NCI-H128 (cell line): ENCODE measurements around the gene MFSD6.

Source experiments
- DNase-seq: peaks from one replicate; lab custom pipeline; 2025; ENCODE audit not compliant: unreplicated experiment; lab: John Stamatoyannopoulos, UW

MFSD6 gene

GRCh38 chr2:190460487-190460886, 52.3 kb downstream of the MFSD6 start:
- no peak for DNase-seq

- no peak for DNase-seq
Measured at GRCh38 chr2:190462181-190462580, 54.0 kb downstream of the MFSD6 start.

GRCh38 chr2:190462611-190463010, 54.5 kb downstream of the MFSD6 start:
- no peak for DNase-seq

- DNase-seq: no peak
Measured at GRCh38 chr2:190465060-190465459, 56.9 kb downstream of the MFSD6 start.

GRCh38 chr2:190466819-190467446, 58.8 kb downstream of the MFSD6 start:
- DNase-seq: no peak

- no peak for DNase-seq
Measured at GRCh38 chr2:190467575-190468083, 59.5 kb downstream of the MFSD6 start.

GRCh38 chr2:190468354-190468753, 60.2 kb downstream of the MFSD6 start:
- DNase-seq: peak; percentile 40

- peak; percentile 78 for DNase-seq
Measured at GRCh38 chr2:190468814-190469569, 60.8 kb downstream of the MFSD6 start.

- DNase-seq: peak; percentile 48
Measured at GRCh38 chr2:190469771-190470170, 61.6 kb downstream of the MFSD6 start.

GRCh38 chr2:190470256-190470826, 62.2 kb downstream of the MFSD6 start:
- no peak for DNase-seq

- no peak for DNase-seq
Measured at GRCh38 chr2:190477661-190478454, 69.7 kb downstream of the MFSD6 start.

- DNase-seq: no peak
Measured at GRCh38 chr2:190478572-190479195, 70.5 kb downstream of the MFSD6 start.

- DNase-seq: no peak
Measured at GRCh38 chr2:190481339-190481738, 73.2 kb downstream of the MFSD6 start.

GRCh38 chr2:190482451-190482850, 74.3 kb downstream of the MFSD6 start:
- DNase-seq: no peak

GRCh38 chr2:190486037-190486623, 78.0 kb downstream of the MFSD6 start:
- no peak for DNase-seq

- DNase-seq: no peak
Measured at GRCh38 chr2:190488516-190489233, 80.5 kb downstream of the MFSD6 start.

- DNase-seq: no peak
Measured at GRCh38 chr2:190489475-190489874, 81.3 kb downstream of the MFSD6 start.

GRCh38 chr2:190490502-190490901, 82.3 kb downstream of the MFSD6 start:
- no peak for DNase-seq

GRCh38 chr2:190493095-190493494, 84.9 kb downstream of the MFSD6 start:
- DNase-seq: no peak
